Tibial artery (tissue), 4 donors: ENCODE measurements around the gene TAPBP.
A peak's percentile ranks its signal among the peaks of the same experiment; 100 is the strongest.

Experiments
- DNase-seq, 2 donors: peaks; one replicate each; pipeline ENCODE4 v3.0.0-alpha.2; 2019
- H3K27ac ChIP-seq, 2 donors: fragments of 200-600 bp; sonication (generic) in 1 of 2; 1 replicate in 1 of 2; 2 replicates in 1 of 2; pipeline ENCODE4 v1.5.1; 2018 to 2019; ENCODE audit warnings: mild to moderate bottlenecking in 1 of 2
- H3K27me3 ChIP-seq, 2 donors: fragments of 200-600 bp; sonication (generic) in 1 of 2; one replicate each; pipeline versions ENCODE4 v1.5.1 to v1.6.0; 2016 to 2019
- H3K36me3 ChIP-seq, 3 donors: fragments of 200-600 bp; sonication (generic) in 2 of 3; one replicate each; pipeline ENCODE4 v1.5.1; 2016 to 2019; ENCODE audit warnings: mild to moderate bottlenecking in 2 of 3
- H3K4me1 ChIP-seq, 4 donors: fragments of 200-600 bp; sonication (generic) in 2 of 4; 1 replicate in 3 of 4; 2 replicates in 1 of 4; pipeline ENCODE4 v1.5.1; 2016 to 2019
- H3K4me3 ChIP-seq, 2 donors: fragments of 200-600 bp; sonication (generic) in 1 of 2; 1 replicate in 1 of 2; 2 replicates in 1 of 2; pipeline ENCODE4 v1.5.1; 2018 to 2019; ENCODE audit warnings: mild to moderate bottlenecking in 2 of 2
- H3K9me3 ChIP-seq, 3 donors: fragments of 200-600 bp; sonication (generic) in 1 of 3; one replicate each; pipeline ENCODE4 v1.5.1; 2016 to 2019
- CTCF ChIP-seq, 2 experiments: fragments of 200-600 bp in 1 of 2; fragments of 450-650 bp in 1 of 2; IDR thresholded peaks; one replicate each; pipeline ENCODE4 v1.5.1; 2017 to 2019; ENCODE audit warnings: antibody characterized with exemption in 2 of 2, mild to moderate bottlenecking in 1 of 2, moderate library complexity in 1 of 2
- intact Hi-C: fragments of 100-400 bp; cut with DNase I; formaldehyde crosslinking; loops from one replicate; pipeline ENCODE4 v1.15.0; 2023; ENCODE audit warnings: low total_unique reads

The TAPBP gene

GRCh38 chr6:33317419-33317668, 3.5 kb upstream of the TAPBP start:
- Histone ChIP-seq H3K27me3 (no peaks in the 10 kb centered on the region), H3K36me3 (peaks cover 14 to 40% (median 27%) of the 10 kb centered on the region in 3 donors), H3K4me3 (peak overlapping the region; percentile 54 to 55), H3K27ac (peak overlapping the region; percentile 77 to 83), H3K4me1 (peaks cover 0 to 68% (median 62%) of the 10 kb centered on the region in 4 donors), H3K9me3 (no peaks in the 10 kb centered on the region)
- DNase-seq, result no peak
- intact Hi-C loops, result loop anchor here (10.0 kb wide), 1 partner anchor 107 kb away; the partner anchor contains the start of gene SYNGAP1
- TF ChIP-seq CTCF (IDR thresholded peaks at IDR 0.05), result no peak

- Histone ChIP-seq H3K4me3 (peak overlapping the region; percentile 54 to 55), H3K9me3 (no peaks in the 10 kb centered on the region), H3K27ac (peak overlapping the region; percentile 77 to 83), H3K36me3 (peaks cover 14 to 40% (median 27%) of the 10 kb centered on the region in 3 donors), H3K4me1 (peaks cover 0 to 68% (median 62%) of the 10 kb centered on the region in 4 donors), H3K27me3 (no peaks in the 10 kb centered on the region)
- TF ChIP-seq CTCF (IDR thresholded peaks at IDR 0.05), result no peak
- intact Hi-C loops, result loop anchor here (10.0 kb wide), 1 partner anchor 108 kb away; the partner anchor contains the start of gene SYNGAP1
- peak in 1 of 2 donors; percentile 71 for DNase-seq
These were observed 2.9 kb upstream of the TAPBP start for GRCh38 chr6:33316603-33317418.

- Histone ChIP-seq H3K27ac (peak overlapping the region; percentile 95), H3K4me3 (no peak overlapping the region), H3K4me1 (peaks cover 0 to 68% (median 58%) of the 10 kb centered on the region in 4 donors), H3K36me3 (peaks cover 14 to 37% (median 25%) of the 10 kb centered on the region in 3 donors), H3K9me3 (no peaks in the 10 kb centered on the region), H3K27me3 (no peaks in the 10 kb centered on the region)
- DNase-seq, result no peak
- intact Hi-C loops, result loop anchor here (10.0 kb wide), 1 partner anchor 109 kb away; the partner anchor contains the start of gene SYNGAP1
- TF ChIP-seq CTCF (IDR thresholded peaks at IDR 0.05), result no peak
These were observed 2.1 kb upstream of the TAPBP start for GRCh38 chr6:33315793-33316602.

GRCh38 chr6:33314943-33315792, 1.3 kb upstream of the TAPBP start:
- DNase-seq, result peak in 1 of 2 donors; percentile 80
- Histone ChIP-seq H3K4me1 (peaks cover 0 to 64% (median 50%) of the 10 kb centered on the region in 4 donors), H3K4me3 (peak overlapping the region; percentile 83 to 94), H3K27me3 (no peaks in the 10 kb centered on the region), H3K27ac (peak overlapping the region; percentile 95), H3K9me3 (no peaks in the 10 kb centered on the region), H3K36me3 (peaks cover 14 to 35% (median 17%) of the 10 kb centered on the region in 3 donors)
- intact Hi-C loops, result loop anchor here (10.0 kb wide), 1 partner anchor 110 kb away; the partner anchor contains the start of gene SYNGAP1
- TF ChIP-seq CTCF (IDR thresholded peaks at IDR 0.05), result no peak

- Histone ChIP-seq H3K36me3 (peaks cover 7 to 33% (median 10%) of the 10 kb centered on the region in 3 donors), H3K27ac (peak overlapping the region; percentile 95), H3K27me3 (no peaks in the 10 kb centered on the region), H3K4me3 (peak overlapping the region; percentile 83 to 94), H3K4me1 (peaks cover 0 to 59% (median 44%) of the 10 kb centered on the region in 4 donors), H3K9me3 (no peaks in the 10 kb centered on the region)
- peak; percentile 81 to 82 for DNase-seq
- no peak for TF ChIP-seq CTCF (IDR thresholded peaks at IDR 0.05)
- intact Hi-C loops, result loop anchor here (10.0 kb wide), 1 partner anchor 110 kb away; the partner anchor contains the start of gene SYNGAP1
These were observed 651 bp upstream of the TAPBP start for GRCh38 chr6:33314515-33314942.
